K562 (cell line): ENCODE results near the gene NAA10. TPM values are rescaled to one million over a fixed set of nuclear protein-coding genes. Genes with fewer than 3 reads are reported as not detected.

Source experiments
- ATAC-seq: fragments of 200-7000 bp; cut with Tn5 transposase; 3 replicates; pipeline ENCODE4 v1.9.1; 2020; ENCODE audit warnings: moderate library complexity
- BruUV-seq: library from RNA; stranded (reverse); fragments of 400-500 nt; replicated peaks from 2 replicates; lab custom pipeline; 2021; lab: Mats Ljungman, UMichigan
- CTCF ChIA-PET: fragments of 300-600 bp; formaldehyde crosslinking; extraction: SDS; loops from one replicate; lab custom pipeline; 2021; ENCODE audit warnings: low intra/inter-chr PET ratio; lab: Yijun Ruan, JAX
- POLR2A ChIA-PET: fragments of 300-600, 350-650 bp; sonication (Branson Sonifier 250); formaldehyde crosslinking; extraction: SDS; loops from one replicate; lab custom pipeline; 2021; ENCODE audit warnings: antibody characterized with exemption, inconsistent platforms; lab: Yijun Ruan, JAX
- DNase-seq, 4 experiments: peaks; one replicate each; pipeline versions ENCODE4 v3.0.0 to v3.0.0-alpha.2; 2011 to 2018; ENCODE audit warnings: low spot score in 3 of 4, mixed read lengths in 3 of 4; ENCODE audit errors: extremely low read depth in 1 of 4
- FAIRE-seq: peaks from 2 replicates; lab custom pipeline; 2011; peaks lifted over from hg19 to GRCh38; lab: Jason Lieb, UNC
- H2AFZ ChIP-seq: 2 replicates; pipeline ENCODE4 v1.6.0; 2011; ENCODE audit warnings: low read depth, low read length, control low read depth, inconsistent platforms
- H3K27ac ChIP-seq: fragments of 200-600 bp; 3 replicates; pipeline ENCODE4 v1.8.0; 2011; ENCODE audit warnings: low read depth, mild to moderate bottlenecking, control low read depth, inconsistent platforms, low read length, moderate library complexity, mixed read lengths; ENCODE audit errors: extremely low read depth
- H3K27me3 ChIP-seq, 2 experiments: fragments of 300-600 bp in 1 of 2; 2 replicates in 1 of 2; 3 replicates in 1 of 2; pipeline versions ENCODE4 v1.6.0 to v1.8.0; 2011; ENCODE audit warnings: inconsistent platforms in 2 of 2, low read length in 2 of 2, mild to moderate bottlenecking in 1 of 2, mixed read lengths in 1 of 2, moderate library complexity in 1 of 2; ENCODE audit not compliant: control insufficient read depth in 2 of 2, insufficient read depth in 2 of 2
- H3K36me3 ChIP-seq: fragments of 300-600 bp; 3 replicates; pipeline ENCODE4 v1.8.0; 2011; ENCODE audit warnings: mild to moderate bottlenecking, low read length, inconsistent platforms; ENCODE audit not compliant: control insufficient read depth, insufficient read depth
- H3K4me1 ChIP-seq, 2 experiments: fragments of 200-600 bp in 1 of 2; replicated peaks in 1 of 2; 2 replicates in 1 of 2; 3 replicates in 1 of 2; pipeline versions ENCODE4 v1.5.1 to v1.8.0; 2011; ENCODE audit warnings: inconsistent platforms in 2 of 2, low read length in 2 of 2, mild to moderate bottlenecking in 1 of 2, mixed read lengths in 1 of 2, moderate library complexity in 1 of 2; ENCODE audit not compliant: control insufficient read depth in 2 of 2, insufficient read depth in 2 of 2
- H3K4me2 ChIP-seq: 2 replicates; pipeline ENCODE4 v1.6.1; 2011; ENCODE audit warnings: low read length, control low read depth, inconsistent platforms, mixed read lengths; ENCODE audit not compliant: insufficient read depth
- H3K4me3 ChIP-seq: fragments of 200-600 bp; sonication (generic), shearing (Covaris generic); 2 replicates; pipeline ENCODE4 v1.5.1; 2016; ENCODE audit warnings: control low read depth, inconsistent platforms
- H3K79me2 ChIP-seq: fragments of 200-600 bp; 3 replicates; pipeline ENCODE4 v1.8.0; 2011; ENCODE audit warnings: low read length, inconsistent platforms; ENCODE audit not compliant: control insufficient read depth, insufficient read depth
- H3K9ac ChIP-seq, 2 experiments: 2 replicates each; pipeline versions ENCODE4 v1.6.0 to v1.6.1; 2011; ENCODE audit warnings: low read depth in 2 of 2, low read length in 2 of 2, control low read depth in 1 of 2, inconsistent platforms in 1 of 2, mild to moderate bottlenecking in 1 of 2, mixed read lengths in 1 of 2; ENCODE audit not compliant: insufficient read depth in 1 of 2
- H3K9me1 ChIP-seq: one replicate; pipeline ENCODE4 v1.6.0; 2011; ENCODE audit warnings: inconsistent platforms, mild to moderate bottlenecking, low read length, moderate library complexity; ENCODE audit not compliant: control insufficient read depth, insufficient read depth
- H3K9me3 ChIP-seq: replicated peaks from 2 replicates; pipeline ENCODE4 v1.5.1; 2011; ENCODE audit warnings: low read depth, low read length, inconsistent platforms; ENCODE audit not compliant: control insufficient read depth, insufficient read depth
- H4K20me1 ChIP-seq: replicated peaks from 2 replicates; pipeline ENCODE4 v1.6.1; 2011; ENCODE audit warnings: low read length, inconsistent platforms, mixed read lengths; ENCODE audit not compliant: control insufficient read depth, insufficient read depth
- NFIC ChIP-seq: fragments of 450-650 bp; IDR thresholded peaks from 2 replicates; pipeline ENCODE4 v1.6.1; 2017; ENCODE audit warnings: mild to moderate bottlenecking, inconsistent platforms
- POLR2G ChIP-seq: fragments of 200-400 bp; formaldehyde crosslinking; IDR thresholded peaks from 2 replicates; pipeline ENCODE4 v1.6.1; 2017; ENCODE audit warnings: low read depth, mild to moderate bottlenecking, antibody characterized with exemption, low read length, moderate library complexity
- RBFOX2 ChIP-seq: fragments of 200-400 bp; formaldehyde crosslinking; IDR thresholded peaks from 2 replicates; pipeline ENCODE4 v1.6.1; 2017; ENCODE audit warnings: low read depth, mild to moderate bottlenecking, low read length, moderate library complexity
- SMARCA4 ChIP-seq: fragments of 450-650 bp; IDR thresholded peaks from 2 replicates; pipeline ENCODE4 v1.6.1; 2016
- ZBTB7A ChIP-seq: IDR thresholded peaks from 2 replicates; pipeline ENCODE4 v1.6.1; 2011; ENCODE audit warnings: low read depth, mild to moderate bottlenecking, low read length, moderate library complexity, borderline replicate concordance; ENCODE audit not compliant: control insufficient read depth
- ZNF282 ChIP-seq: sonication (generic); formaldehyde crosslinking; IDR thresholded peaks from 2 replicates; pipeline ENCODE4 v1.8.1; 2023; ENCODE audit warnings: missing genetic modification reagents
- WGBS: fragments of 100-300 bp; shearing (Covaris generic); methylation state at CpG from one replicate; pipeline ENCODE4 v1.1.6; 2016; ENCODE audit warnings: low coverage, mixed read lengths; ENCODE audit not compliant: insufficient coverage; ENCODE audit errors: missing lambda C conversion rate; 5-methylcytosine and 5-hydroxymethylcytosine counted together
- in situ Hi-C: fragments of 300-500 bp; cut with MboI; formaldehyde crosslinking; loops from 4 replicates; pipeline ENCODE4 v1.15.0; 2018; ENCODE audit warnings: inconsistent platforms, mixed read lengths
- intact Hi-C: fragments of 100-400 bp; cut with micrococcal nuclease; formaldehyde crosslinking; loops from 2 replicates; pipeline ENCODE4 v1.14.2; 2022
- polyA plus RNA-seq, 8 experiments: library from polyadenylated mRNA; depleted of rRNA in 4 of 8; stranded (reverse) in 5 of 8; unstranded in 3 of 8; fragments of >200 nt; fragmentation: Nextera tagmentation in 2 of 8; fragmentation: Illumina TruSeq in 1 of 8; extraction: Ambion mirVana in 2 of 8; extraction: Trizol in 1 of 8; gene quantifications; 2 replicates each; pipeline versions ENCODE4 v1.2.1 to v1.2.3, GENCODE V29; 2011 to 2014; ENCODE audit warnings: inconsistent platforms in 1 of 8, missing spikeins in 1 of 8
- total RNA-seq, 7 experiments: library from RNA; depleted of rRNA in 6 of 7; stranded (reverse); fragments of >200 nt in 6 of 7; fragmentation: Illumina TruSeq in 2 of 7; extraction: Trizol in 2 of 7; gene quantifications; 2 replicates each; pipeline versions ENCODE4 v1.2.1 to v1.2.3, GENCODE V29; 2011 to 2021; ENCODE audit warnings: low replicate concordance in 1 of 7
- TF ChIP-seq, protein P1 (sequence below), 2 experiments: IDR thresholded peaks in 1 of 2; conservative IDR thresholded peaks in 1 of 2; 2 replicates each; pipeline ENCODE4 v1.6.1; 2016; ENCODE audit warnings: low read depth in 2 of 2, mild to moderate bottlenecking in 1 of 2, missing compliant biosample characterization in 1 of 2, missing genetic modification characterization in 1 of 2, moderate library complexity in 1 of 2
- TF ChIP-seq, protein P2 (sequence below): IDR thresholded peaks from 2 replicates; pipeline ENCODE4 v1.6.1; 2016; ENCODE audit warnings: missing genetic modification characterization, missing compliant biosample characterization
- TF ChIP-seq, protein P3 (sequence below): fragments of 450-650 bp; IDR thresholded peaks from 2 replicates; pipeline ENCODE4 v1.6.1; 2016
- TF ChIP-seq, protein P4 (sequence below): sonication (generic); IDR thresholded peaks from 2 replicates; pipeline ENCODE4 v1.6.1; 2016
- TF ChIP-seq, protein P5 (sequence below), 3 experiments: IDR thresholded peaks in 2 of 3; conservative IDR thresholded peaks in 1 of 3; 2 replicates each; pipeline ENCODE4 v1.5.1; 2011 to 2012; ENCODE audit warnings: low read length in 3 of 3, mild to moderate bottlenecking in 3 of 3, control low read depth in 2 of 3, improper control_type of control experiment in 1 of 3, inconsistent platforms in 1 of 3, low read depth in 1 of 3, mixed read lengths in 1 of 3, moderate library complexity in 1 of 3; ENCODE audit not compliant: insufficient read depth in 2 of 3

NAA10 gene
- total and polyA plus RNA-seq, 9 of the 15 experiments (the other 6 are each of a cell fraction or from before 2014, with no cell fraction given), result 11.1 to 250 (median 134) TPM

DNA sequence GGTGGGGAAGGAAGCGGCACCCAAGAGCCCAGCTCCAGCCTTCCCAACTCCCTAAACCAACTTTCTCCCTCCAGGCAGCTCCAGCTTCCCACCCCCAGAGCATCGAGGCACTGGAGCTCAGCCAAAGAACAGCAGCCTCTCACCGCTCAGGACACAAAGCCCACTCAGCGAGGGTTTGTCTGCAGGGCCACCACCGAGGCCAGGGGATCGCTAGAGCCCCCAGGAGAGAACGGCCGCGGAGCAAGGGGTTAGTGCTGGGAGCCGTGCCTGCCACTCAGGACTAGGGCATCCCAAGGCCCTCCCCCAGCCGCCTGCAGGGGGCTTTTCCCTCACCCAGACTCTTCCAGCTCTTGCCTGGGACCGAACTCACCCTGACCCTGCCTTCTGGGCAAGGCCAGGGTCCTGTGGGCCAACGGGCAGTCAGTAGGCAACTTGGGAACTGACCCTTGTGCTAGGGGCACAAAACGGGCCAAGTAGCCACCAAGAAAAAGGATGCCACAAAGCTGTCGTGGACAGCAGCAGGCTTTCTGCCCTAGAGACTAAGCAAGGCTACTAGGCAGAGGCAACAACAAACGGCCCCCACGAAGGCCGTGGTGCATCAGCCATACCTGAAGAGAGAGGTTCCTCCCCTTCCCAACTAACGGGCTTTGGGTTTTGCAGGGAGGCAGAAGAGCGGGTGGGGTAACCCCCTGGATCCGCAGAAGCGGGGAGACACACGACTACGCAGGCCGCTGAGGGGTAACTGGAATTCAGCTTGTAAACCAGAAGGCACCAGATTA, 34.5 kb upstream of the NAA10 start:
- ChIA-PET CTCF (interaction anchor here (0.9 kb wide), 1 partner anchor 11 kb away, joined by 3 read pairs; no protein-coding TSS in a partner anchor), POLR2A (interaction anchor here (0.5 to 3.1 kb wide), 8 partner anchors 8 to 406 kb away, joined by 3 to 24 read pairs (median 4); no protein-coding TSS in a partner anchor)
- no peaks in the 10 kb centered on the region for H3K9me3 ChIP-seq
- 3% methylated on average over 16 of the region's 25 CpGs for WGBS
- peaks cover 53% of the 10 kb centered on the region; the same call in 2 of the 3 replicates for H3K36me3 ChIP-seq
- ATAC-seq (no peak), DNase-seq (no peak), FAIRE-seq (no peak)
- H3K4me2 ChIP-seq, result peak overlapping the region; percentile 86
- no TSS peak for BruUV-seq
- peaks cover 5% of the 10 kb centered on the region for H3K9me1 ChIP-seq
- H2AFZ ChIP-seq, result no peak overlapping the region
- intact Hi-C loops, result no loop called here
- H3K4me3 ChIP-seq, result peak overlapping the region; percentile 84
- H3K79me2 ChIP-seq, result peaks cover 87% of the 10 kb centered on the region
- H3K27ac ChIP-seq, result peak overlapping the region; percentile 74
- H3K4me1 ChIP-seq, result peaks cover 38 to 67% of the 10 kb centered on the region in 2 experiments
- TF ChIP-seq, protein P1, sequence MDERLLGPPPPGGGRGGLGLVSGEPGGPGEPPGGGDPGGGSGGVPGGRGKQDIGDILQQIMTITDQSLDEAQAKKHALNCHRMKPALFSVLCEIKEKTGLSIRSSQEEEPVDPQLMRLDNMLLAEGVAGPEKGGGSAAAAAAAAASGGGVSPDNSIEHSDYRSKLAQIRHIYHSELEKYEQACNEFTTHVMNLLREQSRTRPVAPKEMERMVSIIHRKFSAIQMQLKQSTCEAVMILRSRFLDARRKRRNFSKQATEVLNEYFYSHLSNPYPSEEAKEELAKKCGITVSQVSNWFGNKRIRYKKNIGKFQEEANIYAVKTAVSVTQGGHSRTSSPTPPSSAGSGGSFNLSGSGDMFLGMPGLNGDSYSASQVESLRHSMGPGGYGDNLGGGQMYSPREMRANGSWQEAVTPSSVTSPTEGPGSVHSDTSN (CRISPR knock-in tag; IDR thresholded peaks at IDR 0.05; ENCODE audit: low read depth), result 0 out of 2 replicates have a peak, but pooled peaks have one; percentile 11
- TF ChIP-seq, protein P1 (tag; conservative IDR thresholded peaks at IDR 0.05; ENCODE audit: low read depth), result no peak
- TF ChIP-seq, protein P2, sequence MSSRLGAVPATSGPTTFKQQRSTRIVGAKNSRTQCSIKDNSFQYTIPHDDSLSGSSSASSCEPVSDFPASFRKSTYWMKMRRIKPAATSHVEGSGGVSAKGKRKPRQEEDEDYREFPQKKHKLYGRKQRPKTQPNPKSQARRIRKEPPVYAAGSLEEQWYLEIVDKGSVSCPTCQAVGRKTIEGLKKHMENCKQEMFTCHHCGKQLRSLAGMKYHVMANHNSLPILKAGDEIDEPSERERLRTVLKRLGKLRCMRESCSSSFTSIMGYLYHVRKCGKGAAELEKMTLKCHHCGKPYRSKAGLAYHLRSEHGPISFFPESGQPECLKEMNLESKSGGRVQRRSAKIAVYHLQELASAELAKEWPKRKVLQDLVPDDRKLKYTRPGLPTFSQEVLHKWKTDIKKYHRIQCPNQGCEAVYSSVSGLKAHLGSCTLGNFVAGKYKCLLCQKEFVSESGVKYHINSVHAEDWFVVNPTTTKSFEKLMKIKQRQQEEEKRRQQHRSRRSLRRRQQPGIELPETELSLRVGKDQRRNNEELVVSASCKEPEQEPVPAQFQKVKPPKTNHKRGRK (tag), result no peak
- TF ChIP-seq NFIC, result peak; percentile 27; the same call in 1 of the 2 replicates
- 0 out of 2 replicates have a peak, but pooled peaks have one; percentile 5 for TF ChIP-seq SMARCA4
- TF ChIP-seq ZNF282 (CRISPR knock-in tag), result no peak
- peak; percentile 63 for TF ChIP-seq POLR2G
- TF ChIP-seq, protein P3, sequence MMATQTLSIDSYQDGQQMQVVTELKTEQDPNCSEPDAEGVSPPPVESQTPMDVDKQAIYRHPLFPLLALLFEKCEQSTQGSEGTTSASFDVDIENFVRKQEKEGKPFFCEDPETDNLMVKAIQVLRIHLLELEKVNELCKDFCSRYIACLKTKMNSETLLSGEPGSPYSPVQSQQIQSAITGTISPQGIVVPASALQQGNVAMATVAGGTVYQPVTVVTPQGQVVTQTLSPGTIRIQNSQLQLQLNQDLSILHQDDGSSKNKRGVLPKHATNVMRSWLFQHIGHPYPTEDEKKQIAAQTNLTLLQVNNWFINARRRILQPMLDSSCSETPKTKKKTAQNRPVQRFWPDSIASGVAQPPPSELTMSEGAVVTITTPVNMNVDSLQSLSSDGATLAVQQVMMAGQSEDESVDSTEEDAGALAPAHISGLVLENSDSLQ, result peak; percentile 68
- TF ChIP-seq RBFOX2, result peak; percentile 78
- TF ChIP-seq, protein P4, sequence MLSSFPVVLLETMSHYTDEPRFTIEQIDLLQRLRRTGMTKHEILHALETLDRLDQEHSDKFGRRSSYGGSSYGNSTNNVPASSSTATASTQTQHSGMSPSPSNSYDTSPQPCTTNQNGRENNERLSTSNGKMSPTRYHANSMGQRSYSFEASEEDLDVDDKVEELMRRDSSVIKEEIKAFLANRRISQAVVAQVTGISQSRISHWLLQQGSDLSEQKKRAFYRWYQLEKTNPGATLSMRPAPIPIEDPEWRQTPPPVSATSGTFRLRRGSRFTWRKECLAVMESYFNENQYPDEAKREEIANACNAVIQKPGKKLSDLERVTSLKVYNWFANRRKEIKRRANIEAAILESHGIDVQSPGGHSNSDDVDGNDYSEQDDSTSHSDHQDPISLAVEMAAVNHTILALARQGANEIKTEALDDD, result no peak
- TF ChIP-seq, protein P5, sequence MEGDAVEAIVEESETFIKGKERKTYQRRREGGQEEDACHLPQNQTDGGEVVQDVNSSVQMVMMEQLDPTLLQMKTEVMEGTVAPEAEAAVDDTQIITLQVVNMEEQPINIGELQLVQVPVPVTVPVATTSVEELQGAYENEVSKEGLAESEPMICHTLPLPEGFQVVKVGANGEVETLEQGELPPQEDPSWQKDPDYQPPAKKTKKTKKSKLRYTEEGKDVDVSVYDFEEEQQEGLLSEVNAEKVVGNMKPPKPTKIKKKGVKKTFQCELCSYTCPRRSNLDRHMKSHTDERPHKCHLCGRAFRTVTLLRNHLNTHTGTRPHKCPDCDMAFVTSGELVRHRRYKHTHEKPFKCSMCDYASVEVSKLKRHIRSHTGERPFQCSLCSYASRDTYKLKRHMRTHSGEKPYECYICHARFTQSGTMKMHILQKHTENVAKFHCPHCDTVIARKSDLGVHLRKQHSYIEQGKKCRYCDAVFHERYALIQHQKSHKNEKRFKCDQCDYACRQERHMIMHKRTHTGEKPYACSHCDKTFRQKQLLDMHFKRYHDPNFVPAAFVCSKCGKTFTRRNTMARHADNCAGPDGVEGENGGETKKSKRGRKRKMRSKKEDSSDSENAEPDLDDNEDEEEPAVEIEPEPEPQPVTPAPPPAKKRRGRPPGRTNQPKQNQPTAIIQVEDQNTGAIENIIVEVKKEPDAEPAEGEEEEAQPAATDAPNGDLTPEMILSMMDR (IDR thresholded peaks at IDR 0.05 in 2 of 3, conservative IDR thresholded peaks at IDR 0.05 in 1 of 3; ENCODE audit: insufficient read depth in 2 of 3, low read depth in 1 of 3, low read length in 3 of 3), result 0 out of 6 replicates have a peak, but pooled peaks of 1 of the 3 experiments have one; percentile 4
- TF ChIP-seq ZBTB7A, result peak; percentile 2; the same call in 1 of the 2 replicates
- H3K27me3 ChIP-seq, result no peaks in the 10 kb centered on the region
- H4K20me1 ChIP-seq, result peaks cover 52% of the 10 kb centered on the region
- in situ Hi-C loops, result no loop called here
- H3K9ac ChIP-seq, result peak overlapping the region; percentile 77 to 96
